ENCODE results near the gene SLC9A9.
"Not testable (repeated sequence)": the region's sequence is repeated elsewhere in the genome, so short reads cannot be mapped to it uniquely, and the experiment has no call there.

SLC9A9 gene

GRCh38 chr3:143298886-143299535 lies 549.3 kb downstream of the SLC9A9 start:
- DNase-seq (ENCODE audit: low read depth in 2 of 2, low spot score in 1 of 2), result no peak

- DNase-seq (ENCODE audit: low read depth in 2 of 2, low spot score in 1 of 2), result no peak
These were observed 549.9 kb downstream of the SLC9A9 start for GRCh38 chr3:143298380-143298779.

DNA sequence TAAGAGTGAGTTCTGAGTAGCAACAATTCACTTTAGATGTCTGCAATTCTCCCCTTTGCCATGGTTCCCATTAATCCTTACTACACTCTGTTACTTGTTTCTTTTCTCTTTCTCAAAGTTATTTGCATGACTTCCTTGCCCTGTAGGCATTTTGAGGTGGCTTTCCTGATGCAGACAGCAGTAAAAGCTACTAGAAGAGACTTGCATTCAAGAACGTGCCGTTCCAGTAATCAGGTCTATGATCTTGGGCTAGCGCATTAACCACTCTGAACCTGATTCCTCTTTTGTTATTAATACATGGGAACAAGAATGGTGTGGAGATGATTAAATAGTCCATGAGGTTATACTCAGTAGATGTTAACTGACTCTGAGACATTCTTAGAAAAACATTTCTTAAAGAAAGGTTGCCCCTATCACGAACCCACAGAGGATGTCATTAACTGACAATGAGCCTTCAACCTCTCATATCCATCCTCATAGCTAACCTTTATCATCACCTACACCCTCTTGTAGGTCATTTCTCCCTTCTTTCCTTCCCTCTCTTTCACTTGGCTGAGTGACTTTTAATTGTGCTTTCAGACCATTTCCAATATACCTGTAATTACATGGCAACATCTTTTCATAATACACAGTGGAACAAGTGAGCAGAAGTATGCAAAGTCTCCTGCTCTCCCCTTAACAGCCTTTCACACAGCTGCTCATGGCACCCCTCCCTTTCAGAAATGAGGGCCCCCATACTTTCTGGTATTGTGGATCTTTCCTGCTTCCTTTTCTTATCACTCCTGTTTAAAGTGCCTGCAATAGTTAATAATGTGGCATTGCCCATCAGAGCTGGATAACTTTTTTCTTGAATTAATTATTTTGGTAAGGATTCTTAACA lies 552.8 kb downstream of the SLC9A9 start:
- DNase-seq (ENCODE audit: low read depth in 2 of 2, low spot score in 1 of 2), result no peak

DNA sequence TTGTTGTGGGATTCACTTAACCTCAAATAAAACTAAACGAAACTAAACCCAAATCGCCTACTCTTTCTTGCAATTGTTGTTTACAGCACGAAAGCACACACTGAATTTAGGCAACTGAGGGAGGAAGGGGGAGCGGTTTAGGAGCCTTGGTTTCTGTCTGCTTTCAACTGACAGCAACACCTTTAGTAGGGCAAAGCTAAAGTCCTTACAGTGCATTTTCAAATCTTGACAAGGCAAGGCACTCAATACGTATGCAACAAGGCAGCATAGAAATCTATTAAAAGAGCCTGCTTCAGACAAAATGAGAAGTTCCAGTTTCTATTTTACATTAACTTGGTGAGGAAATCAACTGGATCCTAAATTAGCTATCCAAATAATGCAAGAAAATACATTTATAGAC lies 554.1 kb downstream of the SLC9A9 start:
- DNase-seq (ENCODE audit: low read depth in 2 of 2, low spot score in 1 of 2), result no peak

DNA sequence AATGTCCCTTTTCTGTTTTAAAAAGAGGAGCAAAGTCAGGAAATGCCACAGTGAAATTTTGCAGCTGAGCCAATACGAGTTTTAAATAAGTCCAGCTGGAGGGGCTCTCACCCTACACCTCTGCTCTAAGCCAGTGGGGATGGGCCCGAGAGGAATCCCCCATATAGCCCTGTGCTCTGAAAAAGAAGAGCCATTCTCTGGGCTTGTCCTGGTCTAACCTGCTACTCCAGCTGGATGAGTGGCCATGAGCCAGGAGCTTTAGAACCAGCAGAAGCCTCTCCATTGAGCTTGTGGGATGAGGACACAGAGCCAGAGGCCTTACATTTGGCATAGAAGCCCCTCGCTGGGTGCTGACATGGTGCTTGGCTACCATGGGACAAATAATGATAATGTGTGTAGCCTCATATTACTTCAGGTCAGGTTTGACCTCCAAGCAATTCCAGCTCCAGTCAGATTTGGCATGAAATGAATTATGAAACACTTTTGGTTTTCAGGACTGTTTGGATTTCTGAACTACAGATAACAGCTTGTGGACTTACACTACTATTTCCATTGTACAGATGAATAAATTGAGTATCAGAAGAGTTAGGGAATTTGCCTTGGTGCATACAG lies 556.3 kb downstream of the SLC9A9 start:
- no peak for DNase-seq (ENCODE audit: low read depth in 2 of 2, low spot score in 1 of 2)

DNA sequence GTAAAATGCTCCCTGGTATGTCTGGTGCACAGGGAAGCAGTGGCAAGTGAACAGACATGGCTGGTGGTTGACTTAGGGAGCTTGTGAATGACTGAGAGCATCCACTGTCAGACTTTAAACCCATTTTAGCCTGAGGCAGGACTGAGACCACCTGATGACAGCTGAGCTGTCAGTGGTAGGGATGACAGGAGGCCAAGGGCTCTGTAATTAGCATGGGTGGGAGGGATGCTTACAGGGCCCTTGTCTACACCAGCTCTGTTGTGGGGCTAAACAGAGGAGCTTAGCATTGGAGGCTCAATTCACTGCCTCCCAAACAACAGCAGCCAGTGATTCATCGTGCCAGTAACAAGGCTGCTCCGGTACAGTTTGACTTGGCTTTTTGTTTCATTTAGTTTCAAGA lies 559.3 kb downstream of the SLC9A9 start:
- DNase-seq (ENCODE audit: low read depth in 2 of 2, low spot score in 1 of 2), result no peak

DNA sequence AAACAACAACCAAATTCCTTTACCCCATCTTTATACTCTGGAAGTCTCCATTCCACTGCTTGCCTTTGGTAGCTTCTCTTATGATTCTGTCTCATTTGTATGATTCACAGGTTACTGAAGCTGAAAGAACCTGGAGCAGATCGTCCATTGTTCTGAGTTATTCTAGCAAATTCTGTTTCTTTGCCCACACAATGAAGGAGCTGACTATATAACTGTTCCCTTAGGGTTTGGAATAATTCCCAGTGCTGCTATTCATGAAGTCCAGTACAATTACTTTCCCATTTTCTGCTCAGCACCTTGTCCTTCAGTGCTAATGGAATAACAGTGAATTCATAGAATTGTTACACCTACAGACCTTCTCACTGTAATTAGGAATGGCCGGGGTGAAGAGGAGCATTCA lies 560.9 kb downstream of the SLC9A9 start:
- no peak for DNase-seq (ENCODE audit: low read depth in 2 of 2, low spot score in 1 of 2)

GRCh38 chr3:143286392-143287010 lies 561.8 kb downstream of the SLC9A9 start:
- DNase-seq (ENCODE audit: low read depth in 2 of 2, low spot score in 1 of 2), result no peak

GRCh38 chr3:143283432-143284128 lies 564.7 kb downstream of the SLC9A9 start:
- no peak for DNase-seq (ENCODE audit: low read depth in 2 of 2, low spot score in 1 of 2)

GRCh38 chr3:143280984-143281383 lies 567.3 kb downstream of the SLC9A9 start:
- DNase-seq (ENCODE audit: low read depth in 2 of 2, low spot score in 1 of 2), result no peak

DNA sequence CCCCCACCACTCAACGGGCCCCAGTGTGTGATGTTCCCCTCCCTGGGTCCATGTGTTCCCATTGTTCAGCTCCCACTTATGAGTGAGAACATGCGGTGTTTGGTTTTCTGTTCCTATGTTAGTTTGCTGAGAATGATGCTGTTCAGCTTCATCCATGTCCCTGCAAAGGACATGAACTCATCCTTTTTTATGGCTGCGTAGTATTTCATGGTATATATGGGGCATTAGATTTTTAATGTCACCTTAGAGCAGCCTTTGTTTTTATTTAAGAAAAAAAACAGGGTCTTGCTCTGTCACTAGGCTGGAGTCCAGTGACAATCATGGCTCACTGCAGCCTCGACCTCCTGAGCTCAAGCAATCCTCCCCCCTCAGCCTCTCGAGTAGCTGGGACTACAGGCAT lies 568.7 kb downstream of the SLC9A9 start:
- DNase-seq (ENCODE audit: low read depth in 2 of 2, low spot score in 1 of 2), result not testable (repeated sequence)

DNA sequence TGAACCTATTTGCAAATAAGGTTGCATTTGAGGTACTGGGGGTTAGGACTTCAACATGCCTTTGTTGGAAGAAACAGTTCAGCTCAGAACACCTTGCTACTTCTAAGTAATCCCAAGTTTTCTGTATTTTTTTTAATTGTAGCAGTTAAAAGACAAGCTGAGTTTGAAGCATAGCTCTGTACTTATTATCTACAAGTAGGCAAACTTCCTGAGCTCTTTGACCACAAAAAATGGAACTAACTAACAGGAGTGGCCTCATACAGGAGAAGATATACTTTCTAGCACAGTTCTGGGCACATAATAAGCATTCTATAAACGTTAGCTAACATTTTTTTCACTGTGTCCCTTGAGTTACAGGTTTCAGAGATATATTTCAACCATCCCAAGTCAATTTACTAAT lies 569.5 kb downstream of the SLC9A9 start:
- no peak for DNase-seq (ENCODE audit: low read depth in 2 of 2, low spot score in 1 of 2)

DNA sequence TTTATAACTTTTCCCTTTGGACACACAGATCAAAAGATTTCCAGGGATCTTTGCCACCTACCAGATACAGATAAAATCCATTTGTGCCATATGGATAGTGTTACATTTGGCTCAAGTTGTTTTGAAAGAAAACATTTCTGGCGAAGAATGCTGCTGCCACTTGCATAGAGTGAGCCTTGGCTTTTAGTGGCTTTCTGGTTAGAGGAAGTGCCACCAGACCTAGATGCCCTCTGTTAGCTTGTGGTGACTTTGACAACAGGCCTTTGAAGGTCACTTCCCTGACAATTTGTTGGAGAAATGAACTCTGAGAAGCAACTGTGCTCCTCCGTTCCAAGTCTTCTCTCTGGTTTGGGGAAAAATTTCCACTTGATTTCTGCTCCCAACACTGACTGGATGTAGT lies 570.7 kb downstream of the SLC9A9 start:
- DNase-seq (ENCODE audit: low read depth in 2 of 2, low spot score in 1 of 2), result no peak

- DNase-seq (ENCODE audit: low read depth in 2 of 2, low spot score in 1 of 2), result no peak
These were observed 571.7 kb downstream of the SLC9A9 start for GRCh38 chr3:143276592-143276991.

DNA sequence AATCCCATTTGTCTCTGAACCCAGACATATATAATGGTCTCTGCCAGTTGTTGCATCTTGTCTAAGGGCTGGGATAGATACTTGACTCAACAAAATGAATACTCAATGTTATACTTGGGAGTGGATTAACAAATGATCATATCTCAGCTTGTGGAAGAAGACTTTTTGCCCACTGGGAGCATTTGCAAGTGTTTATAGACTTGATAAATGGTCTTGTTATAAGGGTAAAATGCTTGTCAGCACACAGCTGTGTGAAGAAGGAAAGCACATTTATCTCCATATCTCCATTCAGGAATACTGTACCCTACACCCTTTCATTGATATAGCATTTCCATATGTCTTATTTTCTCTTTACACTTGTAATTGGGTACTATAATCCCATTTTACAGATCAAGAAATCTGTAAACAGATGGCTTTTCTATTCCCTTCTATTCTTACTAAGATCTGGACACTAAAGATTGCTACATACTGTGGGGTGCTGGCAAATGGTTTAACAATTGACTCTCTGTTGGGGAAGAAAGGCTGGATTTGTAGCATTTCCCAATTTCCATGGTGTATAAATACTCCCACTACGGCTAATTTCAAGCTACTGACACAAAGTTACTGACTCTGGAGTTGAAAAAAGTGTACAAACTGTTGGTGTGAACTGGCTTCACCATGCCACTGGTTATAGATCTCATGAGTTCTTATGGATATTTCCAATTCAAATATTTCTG lies 574.1 kb downstream of the SLC9A9 start:
- DNase-seq (ENCODE audit: low read depth in 2 of 2, low spot score in 1 of 2), result no peak

- no peak for DNase-seq (ENCODE audit: low read depth in 2 of 2, low spot score in 1 of 2)
These were observed 577.1 kb downstream of the SLC9A9 start for GRCh38 chr3:143271136-143271535.

DNA sequence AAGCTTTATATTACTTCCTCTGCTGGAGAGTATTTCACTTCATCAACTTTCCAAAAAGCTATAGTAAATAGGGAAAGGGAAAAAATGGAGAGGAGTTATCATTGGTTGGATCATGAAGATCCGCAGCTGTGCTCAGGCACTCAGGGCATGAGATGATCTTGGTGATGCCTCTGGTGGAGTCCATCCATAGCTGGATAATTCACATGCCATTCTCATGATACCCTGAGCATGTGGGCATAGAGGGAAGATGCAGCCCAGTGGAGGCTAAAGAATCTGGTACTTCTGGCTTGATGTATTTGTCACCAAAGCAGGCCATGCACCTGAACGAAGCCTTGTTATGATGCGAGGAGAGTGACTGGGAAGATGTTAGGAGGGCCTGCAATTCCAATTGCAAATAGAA lies 578.5 kb downstream of the SLC9A9 start:
- no peak for DNase-seq (ENCODE audit: low read depth in 2 of 2, low spot score in 1 of 2)

DNA sequence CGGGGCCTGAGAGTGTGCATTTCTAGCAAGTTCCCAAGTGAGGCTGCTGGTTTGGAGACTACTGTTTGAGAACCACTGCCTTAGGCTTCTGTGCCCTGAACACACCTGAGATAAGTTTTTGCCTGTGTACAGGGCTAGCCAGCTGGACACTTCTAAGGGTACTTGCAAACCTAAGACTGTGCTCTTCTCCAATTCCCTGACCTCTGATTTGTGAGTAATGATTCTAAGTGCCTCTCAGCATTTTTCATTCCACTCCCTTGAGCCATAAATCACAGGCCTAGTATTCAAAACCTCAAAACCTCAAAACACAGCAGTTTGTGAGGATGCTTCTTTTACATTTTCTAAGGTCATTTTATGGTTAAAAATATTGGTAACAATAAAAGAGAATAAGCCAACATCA lies 580.3 kb downstream of the SLC9A9 start:
- DNase-seq (ENCODE audit: low read depth in 2 of 2, low spot score in 1 of 2), result no peak

- no peak for DNase-seq (ENCODE audit: low read depth in 2 of 2, low spot score in 1 of 2)
These were observed 581.3 kb downstream of the SLC9A9 start for GRCh38 chr3:143266927-143267326.

DNA sequence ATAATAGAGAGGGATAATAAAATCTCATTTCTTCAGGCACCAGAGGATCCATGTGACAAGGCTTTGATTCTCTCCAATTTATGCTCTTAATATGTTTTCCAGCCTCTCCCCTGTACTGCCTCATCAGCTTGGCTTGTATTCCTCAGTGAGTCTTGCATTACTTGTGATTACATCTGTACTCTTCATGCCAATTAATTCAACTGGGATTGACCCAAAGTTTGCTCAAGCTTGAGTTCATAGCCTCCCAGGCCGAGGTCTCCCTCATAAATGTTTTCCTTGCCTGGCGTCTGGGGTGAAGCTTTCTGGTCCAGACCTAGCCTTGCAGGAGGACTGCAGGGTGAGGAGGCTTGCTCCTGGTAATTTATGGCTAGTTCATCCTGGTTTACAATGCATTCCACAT lies 581.8 kb downstream of the SLC9A9 start:
- DNase-seq (ENCODE audit: low read depth in 2 of 2, low spot score in 1 of 2), result no peak
